ENCODE results near the gene CXorf49. TPM values are rescaled to one million over a fixed set of nuclear protein-coding genes. Genes with fewer than 3 reads are reported as not detected.

CXorf49 gene
- total and polyA plus RNA-seq, 9 of the 15 experiments (the other 6 are each of a cell fraction or from before 2014, with no cell fraction given) = not detected

GRCh38 chrX:71668248-71668595, 49.9 kb downstream of the CXorf49 start:
- no peak for TF ChIP-seq ZC3H4 (CRISPR knock-in tag; IDR thresholded peaks at IDR 0.05; ENCODE audit: borderline replicate concordance)
- no peak for TF ChIP-seq ZNF280A (IDR thresholded peaks at IDR 0.05; ENCODE audit: low read depth, partially characterized antibody)
- no peak for TF ChIP-seq ZNF707 (CRISPR knock-in tag; conservative IDR thresholded peaks at IDR 0.05)
- FAIRE-seq = no peak
- Histone ChIP-seq H3K36me3 (ENCODE audit: control insufficient read depth, insufficient read depth, low read length) (no peaks in the 10 kb centered on the region), H3K9me1 (ENCODE audit: control insufficient read depth, insufficient read depth, low read length) (no peaks in the 10 kb centered on the region), H3K79me2 (ENCODE audit: control insufficient read depth, insufficient read depth, low read length) (no peaks in the 10 kb centered on the region), H3K9me3 (replicated peaks; ENCODE audit: control insufficient read depth, insufficient read depth, low read depth, low read length) (no peaks in the 10 kb centered on the region), H3K4me3 (no peak overlapping the region), H3K4me2 (ENCODE audit: insufficient read depth, low read length) (no peak overlapping the region), H4K20me1 (replicated peaks; ENCODE audit: control insufficient read depth, insufficient read depth, low read length) (no peaks in the 10 kb centered on the region), H3K4me1 (replicated peaks in 1 of 2; ENCODE audit: control insufficient read depth in 2 of 2, insufficient read depth in 2 of 2, low read length in 2 of 2) (peaks cover 0 to 16% of the 10 kb centered on the region in 2 experiments; a peak in 3 of 5 replicates), H2AFZ (ENCODE audit: low read depth, low read length) (no peak overlapping the region), H3K9ac (ENCODE audit: insufficient read depth in 1 of 2, low read depth in 2 of 2, low read length in 2 of 2) (no peak overlapping the region; a peak in 1 of 4 replicates), H3K27ac (ENCODE audit: extremely low read depth, low read depth, low read length) (no peak overlapping the region), H3K27me3 (ENCODE audit: control insufficient read depth in 2 of 2, insufficient read depth in 2 of 2, low read length in 2 of 2) (peaks cover 0 to 26% of the 10 kb centered on the region in 2 experiments; a peak in 2 of 5 replicates)
- no TSS peak for BruUV-seq (replicated peaks)
- WGBS (ENCODE audit: insufficient coverage, low coverage, missing lambda C conversion rate) = 55% methylated on average over 6 of the region's 16 CpGs
- in situ Hi-C loops (cut with MboI) = loop anchor here (25.0 kb wide), 1 partner anchor 194 kb away; no protein-coding TSS in a partner anchor
- ChIA-PET POLR2A (no interaction called here), CTCF (ENCODE audit: low intra/inter-chr PET ratio) (no interaction called here)
- intact Hi-C loops (cut with micrococcal nuclease) = no loop called here
- ATAC-seq = no peak
- DNase-seq (ENCODE audit: extremely low read depth in 1 of 4, low spot score in 3 of 4) = no peak

All from K562 (cell line).